Right atrium auricular region (tissue), 2 donors: ENCODE results near the gene ATP6V1G2. TPM values are rescaled to one million over a fixed set of nuclear protein-coding genes. Genes with fewer than 3 reads are reported as not detected.

Experiments
- DNase-seq: peaks from one replicate; pipeline ENCODE4 v3.0.0-alpha.2; 2019; ENCODE audit warnings: low spot score
- H3K27ac ChIP-seq, 2 donors: fragments of 200-600 bp; sonication (generic); 1 replicate in 1 of 2; 2 replicates in 1 of 2; pipeline ENCODE4 v1.5.1; 2016 to 2019
- H3K27me3 ChIP-seq, 2 donors: fragments of 200-600 bp; sonication (generic); one replicate each; pipeline versions ENCODE4 v1.5.1 to v1.6.0; 2017 to 2019
- H3K36me3 ChIP-seq: fragments of 200-600 bp; sonication (generic); one replicate; pipeline ENCODE4 v1.5.1; 2016
- H3K4me1 ChIP-seq, 2 donors: fragments of 200-600 bp; sonication (generic); one replicate each; pipeline versions ENCODE4 v1.5.1 to v1.6.0; 2017 to 2019
- H3K4me3 ChIP-seq, 2 donors: fragments of 200-600 bp; sonication (generic); 1 replicate in 1 of 2; 2 replicates in 1 of 2; pipeline ENCODE4 v1.5.1; 2017 to 2019; ENCODE audit warnings: mild to moderate bottlenecking in 1 of 2, moderate library complexity in 1 of 2
- H3K9me3 ChIP-seq, 2 donors: fragments of 200-600 bp; sonication (generic); one replicate each; pipeline ENCODE4 v1.5.1; 2019
- total RNA-seq, 2 donors: library from RNA; depleted of rRNA; stranded (reverse); fragments of >200 nt; gene quantifications; one replicate each; pipeline ENCODE4 v1.1.0, GENCODE V29; 2016
- TF ChIP-seq, protein P1 (sequence below), 2 donors: fragments of 200-600 bp; sonication (generic); IDR thresholded peaks; one replicate each; pipeline ENCODE4 v1.5.1; 2019; ENCODE audit warnings: antibody characterized with exemption in 2 of 2

Gene ATP6V1G2
- total RNA-seq, 2 donors from 2014 or later: 1.2 to 6.0 TPM

GRCh38 chr6:31586599-31587281, 40.3 kb upstream of the ATP6V1G2 start:
- H3K4me3 ChIP-seq: no peak overlapping the region
- TF ChIP-seq, protein P1, sequence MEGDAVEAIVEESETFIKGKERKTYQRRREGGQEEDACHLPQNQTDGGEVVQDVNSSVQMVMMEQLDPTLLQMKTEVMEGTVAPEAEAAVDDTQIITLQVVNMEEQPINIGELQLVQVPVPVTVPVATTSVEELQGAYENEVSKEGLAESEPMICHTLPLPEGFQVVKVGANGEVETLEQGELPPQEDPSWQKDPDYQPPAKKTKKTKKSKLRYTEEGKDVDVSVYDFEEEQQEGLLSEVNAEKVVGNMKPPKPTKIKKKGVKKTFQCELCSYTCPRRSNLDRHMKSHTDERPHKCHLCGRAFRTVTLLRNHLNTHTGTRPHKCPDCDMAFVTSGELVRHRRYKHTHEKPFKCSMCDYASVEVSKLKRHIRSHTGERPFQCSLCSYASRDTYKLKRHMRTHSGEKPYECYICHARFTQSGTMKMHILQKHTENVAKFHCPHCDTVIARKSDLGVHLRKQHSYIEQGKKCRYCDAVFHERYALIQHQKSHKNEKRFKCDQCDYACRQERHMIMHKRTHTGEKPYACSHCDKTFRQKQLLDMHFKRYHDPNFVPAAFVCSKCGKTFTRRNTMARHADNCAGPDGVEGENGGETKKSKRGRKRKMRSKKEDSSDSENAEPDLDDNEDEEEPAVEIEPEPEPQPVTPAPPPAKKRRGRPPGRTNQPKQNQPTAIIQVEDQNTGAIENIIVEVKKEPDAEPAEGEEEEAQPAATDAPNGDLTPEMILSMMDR (IDR thresholded peaks at IDR 0.05): no peak
- H3K27me3 ChIP-seq: no peaks in the 10 kb centered on the region
- DNase-seq: no peak
- H3K36me3 ChIP-seq: no peaks in the 10 kb centered on the region
- no peaks in the 10 kb centered on the region for H3K9me3 ChIP-seq
- no peak overlapping the region for H3K27ac ChIP-seq
- peaks cover 0 to 8% of the 10 kb centered on the region in 2 donors for H3K4me1 ChIP-seq

DNA sequence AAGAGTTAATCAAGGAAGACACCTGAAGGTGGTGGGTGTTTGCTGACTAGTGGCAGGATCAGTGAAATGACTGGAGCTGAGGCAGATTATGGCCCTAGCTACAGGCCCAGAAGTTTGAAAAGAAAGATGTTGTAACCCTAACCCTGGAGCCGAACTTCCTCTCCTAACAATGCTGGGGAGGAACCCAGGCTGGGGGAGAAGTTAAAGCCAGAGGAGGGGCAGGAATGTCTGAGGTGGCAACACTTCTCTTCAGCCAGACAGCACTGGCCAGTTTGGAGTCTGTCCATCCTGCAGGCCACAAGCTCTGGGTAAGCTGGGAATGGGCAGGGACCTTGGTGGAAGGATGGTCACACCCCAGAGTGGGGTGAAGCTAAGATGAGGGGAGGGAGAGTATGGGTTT, 39.6 kb upstream of the ATP6V1G2 start, which contains the start of gene LST1:
TSS of gene LST1 (plus strand) at position 270 of the 400 bp plus-strand sequence. CDS start 1,023 bp downstream, outside the sequence.
- H3K4me3 ChIP-seq: no peak within 1 kb of the TSS
- no peaks in the 10 kb centered on the region for H3K9me3 ChIP-seq
- no peak for DNase-seq
- H3K27ac ChIP-seq: no peak within 1 kb of the TSS
- peaks cover 0 to 13% of the 10 kb centered on the region in 2 donors for H3K4me1 ChIP-seq
- no peaks in the 10 kb centered on the region for H3K27me3 ChIP-seq
- TF ChIP-seq, protein P1 (IDR thresholded peaks at IDR 0.05): no peak
- no peaks in the 10 kb centered on the region for H3K36me3 ChIP-seq

DNA sequence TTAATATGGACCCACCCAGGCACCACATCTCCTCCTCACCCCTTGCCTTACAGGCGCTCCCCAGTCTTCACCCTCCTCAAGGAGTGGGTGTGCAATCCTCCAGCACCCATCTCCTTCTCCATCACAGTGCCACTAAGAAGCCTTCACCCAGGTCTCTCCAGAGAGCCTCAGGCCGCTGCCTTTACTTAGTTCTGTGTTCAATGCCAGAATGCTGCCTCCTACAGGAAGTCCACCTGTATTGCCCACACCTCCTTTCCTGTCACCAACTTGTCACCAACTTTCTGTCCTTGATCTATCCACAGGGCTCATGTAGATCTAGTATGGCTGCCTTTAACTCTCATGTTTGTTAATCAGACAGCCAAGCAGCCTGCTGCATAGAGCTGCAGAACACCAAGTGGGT, 39.1 kb upstream of the ATP6V1G2 start:
- H3K9me3 ChIP-seq: no peaks in the 10 kb centered on the region
- H3K4me1 ChIP-seq: peaks cover 0 to 16% of the 10 kb centered on the region in 2 donors
- TF ChIP-seq, protein P1 (IDR thresholded peaks at IDR 0.05): peak in 1 of 2 donors; percentile 13
- H3K4me3 ChIP-seq: no peak overlapping the region
- DNase-seq: no peak
- no peaks in the 10 kb centered on the region for H3K36me3 ChIP-seq
- H3K27me3 ChIP-seq: no peaks in the 10 kb centered on the region
- no peak overlapping the region for H3K27ac ChIP-seq

DNA sequence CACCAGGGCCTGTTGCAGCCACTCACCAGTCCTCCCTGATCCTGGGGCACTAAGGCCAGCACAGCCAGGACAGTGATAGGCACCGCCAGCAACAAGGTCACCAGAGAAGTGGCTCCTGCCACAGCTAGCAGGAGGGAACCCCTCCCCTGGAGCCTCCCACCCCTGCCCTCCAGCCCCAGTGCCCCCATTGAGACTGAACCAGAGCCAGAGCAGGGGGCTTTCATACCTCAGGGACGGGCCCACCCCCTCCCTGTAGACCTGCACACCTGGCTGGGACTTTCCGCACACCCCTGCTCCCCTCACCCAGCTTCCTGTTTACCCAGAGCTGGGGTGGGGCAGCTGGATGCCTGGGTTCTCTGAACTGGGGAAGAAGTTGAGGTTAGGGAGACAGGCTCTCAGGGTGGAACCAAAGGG, 35.8 kb upstream of the ATP6V1G2 start, which contains the start of gene LTB:
TSS of gene LTB (minus strand) at position 195 of the 414 bp plus-strand sequence. CDS start at position 188, 7 bp downstream.
- Histone ChIP-seq H3K27ac (peak within 1 kb of the TSS; percentile 79 to 84), H3K9me3 (no peaks in the 10 kb centered on the region), H3K4me1 (peaks cover 0 to 18% of the 10 kb centered on the region in 2 donors), H3K4me3 (peak within 1 kb of the TSS; percentile 61 to 80), H3K36me3 (no peaks in the 10 kb centered on the region), H3K27me3 (no peaks in the 10 kb centered on the region)
- no peak for DNase-seq
- TF ChIP-seq, protein P1 (IDR thresholded peaks at IDR 0.05): no peak

- Histone ChIP-seq H3K4me3 (peak overlapping the region; percentile 61 to 80), H3K4me1 (peaks cover 0 to 18% of the 10 kb centered on the region in 2 donors), H3K36me3 (no peaks in the 10 kb centered on the region), H3K9me3 (no peaks in the 10 kb centered on the region), H3K27me3 (no peaks in the 10 kb centered on the region), H3K27ac (peak overlapping the region; percentile 79 to 84)
- TF ChIP-seq, protein P1 (IDR thresholded peaks at IDR 0.05): no peak
- DNase-seq: no peak
Measured at GRCh38 chr6:31581434-31582229, 35.2 kb upstream of the ATP6V1G2 start.
